22Rv1 (cell line): ENCODE results near the gene FABP3.

Source experiments
- CTCF ChIP-seq: fragments of 450-650 bp; IDR thresholded peaks from 2 replicates; pipeline ENCODE4 v1.5.1; 2017; ENCODE audit warnings: mild to moderate bottlenecking
- ZFX ChIP-seq: fragments of 450-650 bp; IDR thresholded peaks from 2 replicates; pipeline ENCODE4 v1.6.1; 2017; ENCODE audit warnings: antibody characterized with exemption, borderline replicate concordance

DNA sequence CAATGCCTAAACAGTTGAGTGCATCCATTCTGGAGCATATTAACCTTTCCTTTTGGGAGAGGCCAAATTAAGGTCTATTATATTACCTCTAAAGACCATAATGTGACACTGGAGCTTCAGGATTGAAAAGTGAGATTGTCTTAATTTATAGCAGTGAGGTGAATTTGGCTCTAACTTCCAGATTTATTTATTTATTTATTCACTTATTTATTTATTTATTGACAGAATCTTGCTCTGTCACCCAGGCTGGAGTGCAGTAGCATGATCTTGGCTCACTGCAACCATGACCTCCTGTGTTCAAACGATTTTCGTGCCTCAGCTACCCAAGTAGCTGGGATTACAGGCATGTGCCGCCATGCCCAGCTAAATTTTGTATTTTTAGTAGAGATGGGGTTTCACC lies 57.0 kb downstream of the FABP3 start:
- TF ChIP-seq CTCF (no peak), ZFX (no peak)
